ENCODE results near the gene NUDT14. TPM values are rescaled to one million over a fixed set of nuclear protein-coding genes. Genes with fewer than 3 reads are reported as not detected.

NUDT14 gene
- polyA plus RNA-seq, 1 donor from 2014 or later: 55.0 TPM

GRCh38 chr14:105203057-105203531 lies 22.0 kb upstream of the NUDT14 start:
- Histone ChIP-seq H3K27me3 (ENCODE audit: insufficient read depth, low read depth, low read length) (no peaks in the 10 kb centered on the region), H3K9me2 (ENCODE audit: insufficient read depth, low read length) (no peaks in the 10 kb centered on the region), H3K4me3 (ENCODE audit: low read length) (no peak overlapping the region), H3K36me3 (ENCODE audit: insufficient read depth, low read length) (no peaks in the 10 kb centered on the region), H3K9ac (ENCODE audit: low read length) (no peak overlapping the region), H3K4me2 (ENCODE audit: low read length) (no peak overlapping the region), H4K20me1 (ENCODE audit: insufficient read depth) (no peaks in the 10 kb centered on the region), H3K79me2 (replicated peaks; ENCODE audit: insufficient read depth, low read length) (no peaks in the 10 kb centered on the region), H3K9me3 (ENCODE audit: low read length) (no peaks in the 10 kb centered on the region), H3F3A (ENCODE audit: insufficient read depth, low read length, poor library complexity, severe bottlenecking) (no peaks in the 10 kb centered on the region), H2AFZ (ENCODE audit: low read depth, low read length) (no peak overlapping the region), H3K27ac (ENCODE audit: low read length) (no peak overlapping the region)
- TF ChIP-seq POLR2AphosphoS5 (IDR thresholded peaks at IDR 0.05) (no peak), CTCF (IDR thresholded peaks at IDR 0.05; ENCODE audit: poor library complexity, severe bottlenecking) (peak; percentile 82), SMC3 (conservative IDR thresholded peaks at IDR 0.05; ENCODE audit: poor library complexity) (peak; percentile 76), RAD21 (conservative IDR thresholded peaks at IDR 0.05) (peak; percentile 59), TAF1 (IDR thresholded peaks at IDR 0.05; ENCODE audit: low read depth) (no peak)

- no peaks in the 10 kb centered on the region for H4K20me1 ChIP-seq (ENCODE audit: insufficient read depth)
Observed at GRCh38 chr14:105201925-105202513, 20.9 kb upstream of the NUDT14 start.

More at GRCh38 chr14:105201925-105202513, 20.9 kb upstream of the NUDT14 start:
- H3K4me2 ChIP-seq (ENCODE audit: low read length): no peak overlapping the region
- H3K9me3 ChIP-seq (ENCODE audit: low read length): no peaks in the 10 kb centered on the region
- H3K79me2 ChIP-seq (replicated peaks; ENCODE audit: insufficient read depth, low read length): no peaks in the 10 kb centered on the region
- no peak overlapping the region for H3K27ac ChIP-seq (ENCODE audit: low read length)
- no peak for TF ChIP-seq TAF1 (IDR thresholded peaks at IDR 0.05; ENCODE audit: low read depth)
- TF ChIP-seq POLR2AphosphoS5 (IDR thresholded peaks at IDR 0.05): no peak
- no peak for TF ChIP-seq EZH2 (IDR thresholded peaks at IDR 0.05; ENCODE audit: borderline replicate concordance, insufficient read depth, low read length, poor library complexity, severe bottlenecking)
- TF ChIP-seq SMC3 (conservative IDR thresholded peaks at IDR 0.05; ENCODE audit: poor library complexity): no peak
- TF ChIP-seq EP300 (conservative IDR thresholded peaks at IDR 0.05; ENCODE audit: poor library complexity, severe bottlenecking): no peak
- TF ChIP-seq REST (IDR thresholded peaks at IDR 0.05; ENCODE audit: borderline replicate concordance): no peak
- no peak for TF ChIP-seq RAD21 (conservative IDR thresholded peaks at IDR 0.05)
- TF ChIP-seq MXI1 (conservative IDR thresholded peaks at IDR 0.05; ENCODE audit: poor library complexity, severe bottlenecking): no peak
- no peak for TF ChIP-seq CTCF (IDR thresholded peaks at IDR 0.05; ENCODE audit: poor library complexity, severe bottlenecking)
- H3K4me3 ChIP-seq (ENCODE audit: low read length): no peak overlapping the region
- H3K9me2 ChIP-seq (ENCODE audit: insufficient read depth, low read length): no peaks in the 10 kb centered on the region
- no peak overlapping the region for H2AFZ ChIP-seq (ENCODE audit: low read depth, low read length)
- H3K36me3 ChIP-seq (ENCODE audit: insufficient read depth, low read length): no peaks in the 10 kb centered on the region
- H3K9ac ChIP-seq (ENCODE audit: low read length): no peak overlapping the region
- H3K27me3 ChIP-seq (ENCODE audit: insufficient read depth, low read depth, low read length): no peaks in the 10 kb centered on the region
- H3F3A ChIP-seq (ENCODE audit: insufficient read depth, low read length, poor library complexity, severe bottlenecking): no peaks in the 10 kb centered on the region

All from neural cell (in vitro differentiated cells).